K562 (cell line): Measurements from ENCODE around the gene BNC2.

Experiments
- ARHGAP35 ChIP-seq: fragments of 450-650 bp; IDR thresholded peaks from 2 replicates; pipeline ENCODE4 v1.6.1; 2018; ENCODE audit not compliant: partially characterized antibody
- CEBPB ChIP-seq: fragments of 450-650 bp; IDR thresholded peaks from 2 replicates; pipeline ENCODE4 v1.6.1; 2016; ENCODE audit warnings: missing genetic modification characterization, missing compliant biosample characterization
- CHD2 ChIP-seq: IDR thresholded peaks from 2 replicates; pipeline ENCODE4 v1.6.1; 2011; ENCODE audit warnings: low read depth, low read length
- ETS1 ChIP-seq: conservative IDR thresholded peaks from 2 replicates; pipeline ENCODE4 v1.6.1; 2011; ENCODE audit warnings: low read depth, mild to moderate bottlenecking, low read length; ENCODE audit not compliant: control insufficient read depth
- ETS2 ChIP-seq: IDR thresholded peaks from 2 replicates; pipeline ENCODE4 v1.6.1; 2016; ENCODE audit warnings: borderline replicate concordance, missing genetic modification characterization, mild to moderate bottlenecking, moderate library complexity, missing compliant biosample characterization; ENCODE audit not compliant: poor library complexity, severe bottlenecking
- ETV5 ChIP-seq: sonication (generic); formaldehyde crosslinking; IDR thresholded peaks from 2 replicates; pipeline ENCODE4 v1.4.0; 2020; ENCODE audit warnings: low read depth, mild to moderate bottlenecking, missing genetic modification reagents
- FOSL1 ChIP-seq: fragments of 200-800 bp; sonication (Bioruptor generic); conservative IDR thresholded peaks from 2 replicates; pipeline ENCODE4 v1.6.1; 2016; ENCODE audit warnings: missing genetic modification characterization, missing compliant biosample characterization
- FOXP1 ChIP-seq: sonication (generic); formaldehyde crosslinking; IDR thresholded peaks from 2 replicates; pipeline ENCODE4 v1.8.0; 2022; ENCODE audit warnings: mild to moderate bottlenecking, missing genetic modification reagents
- HLTF ChIP-seq: fragments of 450-650 bp; IDR thresholded peaks from 2 replicates; pipeline ENCODE4 v1.6.1; 2016
- HNRNPLL ChIP-seq: fragments of 200-400 bp; formaldehyde crosslinking; IDR thresholded peaks from 2 replicates; pipeline ENCODE4 v1.6.1; 2017; ENCODE audit warnings: low read length, low read depth, mild to moderate bottlenecking; ENCODE audit not compliant: poor library complexity, severe bottlenecking
- ILF3 ChIP-seq: fragments of 450-650 bp; IDR thresholded peaks from 2 replicates; pipeline ENCODE4 v1.6.1; 2018; ENCODE audit warnings: antibody characterized with exemption, mild to moderate bottlenecking, moderate library complexity, borderline replicate concordance
- TAF15 ChIP-seq: fragments of 200-400 bp; formaldehyde crosslinking; IDR thresholded peaks from 2 replicates; pipeline ENCODE4 v1.6.1; 2017; ENCODE audit warnings: mild to moderate bottlenecking, low read depth, low read length, moderate library complexity
- TF ChIP-seq, protein P1 (sequence below): sonication (generic); formaldehyde crosslinking; IDR thresholded peaks from 2 replicates; pipeline ENCODE4 v1.8.0; 2022; ENCODE audit warnings: mild to moderate bottlenecking, low read depth, missing genetic modification reagents
- TF ChIP-seq, protein P2 (sequence below), 3 experiments: IDR thresholded peaks in 2 of 3; conservative IDR thresholded peaks in 1 of 3; 2 replicates each; pipeline ENCODE4 v1.5.1; 2011 to 2012; ENCODE audit warnings: low read length in 3 of 3, mild to moderate bottlenecking in 3 of 3, control low read depth in 2 of 3, improper control_type of control experiment in 1 of 3, inconsistent platforms in 1 of 3, low read depth in 1 of 3, mixed read lengths in 1 of 3, moderate library complexity in 1 of 3; ENCODE audit not compliant: insufficient read depth in 2 of 3

DNA sequence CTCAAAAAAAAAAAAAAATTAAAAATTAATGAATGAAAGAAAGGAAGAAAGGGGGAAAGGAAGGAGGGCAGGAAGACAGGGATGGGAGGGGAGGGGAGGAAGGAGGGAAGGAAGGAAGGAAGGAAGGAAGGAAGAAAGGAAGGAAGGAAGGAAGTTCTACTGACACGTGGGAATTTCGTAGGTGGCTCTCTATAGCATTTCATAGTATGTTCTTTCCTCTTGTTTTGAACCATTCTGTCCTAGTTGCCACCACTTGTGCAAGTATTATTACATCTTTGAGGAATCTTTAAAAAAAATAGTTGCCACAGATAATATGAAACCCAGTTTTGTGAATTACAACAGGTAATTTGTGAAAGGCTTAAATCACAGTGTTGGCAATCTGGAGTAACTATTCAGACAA lies 253.8 kb downstream of the BNC2 start:
- TF ChIP-seq ETS1 (no peak), CHD2 (no peak), ARHGAP35 (no peak), HLTF (no peak), HNRNPLL (no peak), TAF15 (no peak), ILF3 (no peak), FOXP1 (no peak), CEBPB (no peak), ETV5 (no peak), ETS2 (tag) (no peak), FOSL1 (no peak)
- TF ChIP-seq, protein P1, sequence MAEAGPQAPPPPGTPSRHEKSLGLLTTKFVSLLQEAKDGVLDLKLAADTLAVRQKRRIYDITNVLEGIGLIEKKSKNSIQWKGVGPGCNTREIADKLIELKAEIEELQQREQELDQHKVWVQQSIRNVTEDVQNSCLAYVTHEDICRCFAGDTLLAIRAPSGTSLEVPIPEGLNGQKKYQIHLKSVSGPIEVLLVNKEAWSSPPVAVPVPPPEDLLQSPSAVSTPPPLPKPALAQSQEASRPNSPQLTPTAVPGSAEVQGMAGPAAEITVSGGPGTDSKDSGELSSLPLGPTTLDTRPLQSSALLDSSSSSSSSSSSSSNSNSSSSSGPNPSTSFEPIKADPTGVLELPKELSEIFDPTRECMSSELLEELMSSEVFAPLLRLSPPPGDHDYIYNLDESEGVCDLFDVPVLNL, result no peak
- TF ChIP-seq, protein P2, sequence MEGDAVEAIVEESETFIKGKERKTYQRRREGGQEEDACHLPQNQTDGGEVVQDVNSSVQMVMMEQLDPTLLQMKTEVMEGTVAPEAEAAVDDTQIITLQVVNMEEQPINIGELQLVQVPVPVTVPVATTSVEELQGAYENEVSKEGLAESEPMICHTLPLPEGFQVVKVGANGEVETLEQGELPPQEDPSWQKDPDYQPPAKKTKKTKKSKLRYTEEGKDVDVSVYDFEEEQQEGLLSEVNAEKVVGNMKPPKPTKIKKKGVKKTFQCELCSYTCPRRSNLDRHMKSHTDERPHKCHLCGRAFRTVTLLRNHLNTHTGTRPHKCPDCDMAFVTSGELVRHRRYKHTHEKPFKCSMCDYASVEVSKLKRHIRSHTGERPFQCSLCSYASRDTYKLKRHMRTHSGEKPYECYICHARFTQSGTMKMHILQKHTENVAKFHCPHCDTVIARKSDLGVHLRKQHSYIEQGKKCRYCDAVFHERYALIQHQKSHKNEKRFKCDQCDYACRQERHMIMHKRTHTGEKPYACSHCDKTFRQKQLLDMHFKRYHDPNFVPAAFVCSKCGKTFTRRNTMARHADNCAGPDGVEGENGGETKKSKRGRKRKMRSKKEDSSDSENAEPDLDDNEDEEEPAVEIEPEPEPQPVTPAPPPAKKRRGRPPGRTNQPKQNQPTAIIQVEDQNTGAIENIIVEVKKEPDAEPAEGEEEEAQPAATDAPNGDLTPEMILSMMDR (IDR thresholded peaks at IDR 0.05 in 2 of 3, conservative IDR thresholded peaks at IDR 0.05 in 1 of 3; ENCODE audit: insufficient read depth in 2 of 3, low read depth in 1 of 3, low read length in 3 of 3), result no peak
